ACC112 (cell line): Measurements from ENCODE around the gene LPAR1.
A peak's percentile ranks its signal among the peaks of the same experiment; 100 is the strongest.

Experiments used
- H2AFZ ChIP-seq: fragments of 200-600 bp; sonication (generic); one replicate; pipeline ENCODE4 v1.6.0; 2017; ENCODE audit warnings: antibody characterized with exemption, low read length; ENCODE audit not compliant: unreplicated experiment
- H3K27ac ChIP-seq: fragments of 200-600 bp; sonication (generic); 2 replicates; pipeline ENCODE4 v1.5.1; 2014; ENCODE audit warnings: low read depth, mild to moderate bottlenecking, antibody characterized with exemption, low read length, moderate library complexity
- H3K27me3 ChIP-seq: fragments of 200-600 bp; sonication (generic); 2 replicates; pipeline ENCODE4 v1.6.1; 2014; ENCODE audit warnings: mild to moderate bottlenecking, antibody characterized with exemption, low read length, moderate library complexity, mixed read lengths; ENCODE audit not compliant: insufficient read depth
- H3K36me3 ChIP-seq: fragments of 200-600 bp; sonication (generic); 2 replicates; pipeline ENCODE4 v1.6.1; 2016; ENCODE audit warnings: mild to moderate bottlenecking, antibody characterized with exemption, low read length, moderate library complexity, mixed read lengths; ENCODE audit not compliant: insufficient read depth
- H3K4me1 ChIP-seq: fragments of 200-600 bp; sonication (generic); one replicate; pipeline ENCODE4 v1.6.1; 2016; ENCODE audit warnings: low read length, mixed read lengths; ENCODE audit not compliant: insufficient read depth, unreplicated experiment, control insufficient read depth
- H3K4me3 ChIP-seq: fragments of 200-600 bp; sonication (generic); 2 replicates; pipeline ENCODE4 v1.5.1; 2014; ENCODE audit warnings: mild to moderate bottlenecking, low read depth, low read length
- H3K79me2 ChIP-seq: fragments of 200-600 bp; sonication (generic); one replicate; pipeline ENCODE4 v1.6.0; 2016; ENCODE audit warnings: low read length; ENCODE audit not compliant: control insufficient read depth, unreplicated experiment, insufficient read depth

LPAR1 gene

DNA sequence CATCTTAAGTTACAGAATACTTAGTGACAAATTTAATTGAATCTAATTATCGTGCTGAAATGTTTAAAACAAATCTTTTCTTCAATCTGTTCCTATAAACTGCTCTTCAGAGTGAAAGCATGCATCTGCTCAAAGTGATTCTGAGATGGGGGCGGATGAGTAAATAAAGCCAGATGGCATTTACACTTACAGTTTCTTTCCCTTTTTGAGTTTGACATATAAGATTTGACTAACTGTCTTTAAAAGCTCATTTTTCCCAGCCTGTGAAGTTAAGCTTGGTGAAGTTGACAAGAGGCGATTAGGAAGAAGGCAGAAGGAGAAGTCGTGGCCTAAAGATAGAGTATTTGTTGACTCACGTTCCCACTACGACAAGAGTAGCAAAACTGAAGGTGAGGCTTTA, 137.4 kb downstream of the LPAR1 start:
- peak overlapping the region; percentile 37 for H3K4me3 ChIP-seq
- H2AFZ ChIP-seq, result no peak overlapping the region
- peaks cover 46% of the 10 kb centered on the region for H3K36me3 ChIP-seq
- peaks cover 79% of the 10 kb centered on the region for H3K79me2 ChIP-seq
- no peaks in the 10 kb centered on the region for H3K27me3 ChIP-seq
- peaks cover 44% of the 10 kb centered on the region for H3K4me1 ChIP-seq
- H3K27ac ChIP-seq, result peak overlapping the region; percentile 89

DNA sequence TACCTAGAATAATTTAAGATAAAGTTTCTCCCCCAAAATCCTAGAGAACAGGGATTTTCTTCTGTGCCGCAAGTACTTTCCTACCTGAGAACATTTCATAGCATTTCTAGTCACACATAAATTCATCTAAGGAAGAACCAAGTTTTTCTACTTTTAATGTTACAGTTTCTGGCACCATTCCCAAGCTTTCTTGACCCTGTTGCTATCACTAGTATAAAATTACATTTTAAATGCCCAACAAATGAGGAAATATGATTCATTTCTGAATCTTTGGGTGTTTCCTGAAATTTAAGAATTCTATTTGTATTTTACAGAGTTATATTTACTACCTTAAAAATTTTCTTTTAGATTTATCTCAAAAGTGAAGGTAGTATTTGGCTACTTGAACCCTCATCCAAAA, 137.8 kb downstream of the LPAR1 start:
- peak overlapping the region; percentile 37 for H3K4me3 ChIP-seq
- peaks cover 49% of the 10 kb centered on the region for H3K4me1 ChIP-seq
- peak overlapping the region; percentile 89 for H3K27ac ChIP-seq
- H2AFZ ChIP-seq, result no peak overlapping the region
- H3K27me3 ChIP-seq, result no peaks in the 10 kb centered on the region
- peaks cover 43% of the 10 kb centered on the region for H3K36me3 ChIP-seq
- peaks cover 77% of the 10 kb centered on the region for H3K79me2 ChIP-seq

DNA sequence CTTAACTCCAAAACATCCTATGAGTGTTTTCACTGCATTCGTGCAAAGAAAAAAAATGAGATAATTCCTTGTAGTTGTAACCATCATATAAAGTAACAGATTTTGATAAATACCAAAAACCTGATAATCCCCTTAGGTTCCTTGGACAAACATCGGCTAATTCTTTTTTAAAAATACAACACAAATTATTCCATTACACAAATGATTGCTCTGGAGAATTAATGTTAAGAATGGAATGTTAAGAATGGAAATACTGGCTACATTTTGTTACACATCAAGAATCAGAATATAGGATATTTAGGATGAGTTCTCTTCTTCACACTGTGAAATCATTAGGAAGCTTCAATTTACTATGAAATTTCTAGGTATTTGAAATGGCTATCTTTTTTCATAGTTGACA, 139.4 kb downstream of the LPAR1 start:
- Histone ChIP-seq H2AFZ (no peak overlapping the region), H3K4me3 (peak overlapping the region; percentile 6; the same call in 1 of the 2 replicates), H3K27ac (peak overlapping the region; percentile 89), H3K79me2 (peaks cover 80% of the 10 kb centered on the region), H3K4me1 (peaks cover 50% of the 10 kb centered on the region), H3K27me3 (no peaks in the 10 kb centered on the region), H3K36me3 (peaks cover 37% of the 10 kb centered on the region)

DNA sequence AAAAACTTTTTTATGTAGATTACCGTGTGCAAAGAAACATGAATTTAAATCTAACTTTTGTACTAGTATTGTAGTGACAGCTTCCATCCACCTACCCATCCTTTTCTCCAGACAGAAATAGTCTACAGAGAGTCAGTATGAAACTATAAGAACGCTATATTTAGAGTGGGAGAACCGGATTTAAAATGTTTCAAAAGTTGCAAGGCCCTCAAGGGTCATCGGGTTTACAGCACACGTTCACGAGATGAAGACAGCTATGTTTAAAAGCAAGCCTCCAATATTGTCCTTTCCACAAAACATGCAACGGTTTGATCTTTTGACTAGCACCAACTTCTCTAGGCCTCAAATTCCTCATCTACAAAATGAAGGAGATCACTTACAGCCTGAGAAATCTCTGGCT, 139.9 kb downstream of the LPAR1 start:
- peak overlapping the region; percentile 26 for H2AFZ ChIP-seq
- peak overlapping the region; percentile 89 for H3K27ac ChIP-seq
- peak overlapping the region; percentile 6; the same call in 1 of the 2 replicates for H3K4me3 ChIP-seq
- peaks cover 32% of the 10 kb centered on the region for H3K36me3 ChIP-seq
- H3K79me2 ChIP-seq, result peaks cover 75% of the 10 kb centered on the region
- no peaks in the 10 kb centered on the region for H3K27me3 ChIP-seq
- peaks cover 50% of the 10 kb centered on the region for H3K4me1 ChIP-seq

DNA sequence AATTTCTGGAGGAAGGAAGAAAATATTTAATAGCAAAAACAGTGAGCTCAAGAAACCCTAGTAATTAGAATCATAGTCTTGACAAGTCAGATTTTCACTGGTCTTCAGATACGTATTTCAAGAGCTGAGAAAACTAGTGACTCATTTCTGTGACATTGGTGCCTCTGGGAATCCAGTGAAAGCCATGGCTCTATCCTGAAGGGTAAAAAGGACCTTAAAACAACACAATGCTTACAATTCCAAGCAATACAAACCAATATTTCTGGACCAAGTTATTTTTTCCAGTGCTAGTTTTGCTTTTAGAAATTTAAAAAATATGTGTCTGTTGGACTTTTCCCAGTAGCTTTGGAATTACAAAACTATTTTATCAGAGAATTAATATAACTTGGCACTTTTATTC, 140.3 kb downstream of the LPAR1 start:
- Histone ChIP-seq H3K79me2 (peaks cover 70% of the 10 kb centered on the region), H2AFZ (peak overlapping the region; percentile 45), H3K36me3 (peaks cover 28% of the 10 kb centered on the region)

DNA sequence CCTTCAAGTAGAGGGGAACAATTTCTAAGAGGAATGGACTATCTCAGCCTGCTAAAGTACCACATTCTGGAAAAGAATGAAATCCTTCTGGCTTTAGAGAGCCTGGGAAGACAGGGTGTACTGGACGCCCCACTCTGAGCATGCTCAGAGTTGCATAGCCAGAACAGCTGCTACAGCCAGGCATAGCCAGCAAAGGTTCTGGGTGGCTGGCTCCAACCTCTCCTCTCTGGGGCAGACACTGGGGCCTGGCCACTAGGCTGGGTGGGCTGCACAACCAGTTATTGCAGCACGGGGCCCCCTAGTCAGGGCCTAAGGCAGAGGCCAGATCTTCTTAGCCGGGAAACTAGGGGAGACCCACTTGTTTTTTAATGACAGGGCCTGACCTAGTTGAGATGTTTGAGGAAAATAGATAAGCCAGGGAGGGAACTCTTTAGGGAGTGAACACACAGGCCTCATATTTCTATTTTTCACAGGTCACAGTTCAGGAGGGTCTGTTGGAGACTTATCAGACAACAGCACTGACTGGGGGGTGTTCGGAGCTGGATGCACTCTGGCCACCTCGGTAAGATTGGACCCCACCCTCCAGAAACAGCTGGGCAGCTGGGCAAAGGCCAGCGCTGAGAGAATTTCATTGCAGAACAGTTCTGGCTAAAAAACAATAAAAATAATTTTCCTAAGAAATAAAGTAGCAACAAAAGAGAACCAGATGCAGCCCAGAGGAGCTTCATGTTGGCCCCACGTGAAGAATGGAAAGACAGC, 142.9 kb downstream of the LPAR1 start:
- Histone ChIP-seq H3K27me3 (no peaks in the 10 kb centered on the region), H3K4me3 (no peak overlapping the region), H3K4me1 (peaks cover 62% of the 10 kb centered on the region), H3K79me2 (peaks cover 58% of the 10 kb centered on the region), H3K27ac (peak overlapping the region; percentile 12; the same call in 1 of the 2 replicates), H3K36me3 (peaks cover 13% of the 10 kb centered on the region), H2AFZ (no peak overlapping the region)

More for the DNA sequence above, 140.3 kb downstream of the LPAR1 start:
- Histone ChIP-seq H3K27ac (peak overlapping the region; percentile 89), H3K4me1 (peaks cover 50% of the 10 kb centered on the region), H3K4me3 (peak overlapping the region; percentile 6; the same call in 1 of the 2 replicates), H3K27me3 (no peaks in the 10 kb centered on the region)

DNA sequence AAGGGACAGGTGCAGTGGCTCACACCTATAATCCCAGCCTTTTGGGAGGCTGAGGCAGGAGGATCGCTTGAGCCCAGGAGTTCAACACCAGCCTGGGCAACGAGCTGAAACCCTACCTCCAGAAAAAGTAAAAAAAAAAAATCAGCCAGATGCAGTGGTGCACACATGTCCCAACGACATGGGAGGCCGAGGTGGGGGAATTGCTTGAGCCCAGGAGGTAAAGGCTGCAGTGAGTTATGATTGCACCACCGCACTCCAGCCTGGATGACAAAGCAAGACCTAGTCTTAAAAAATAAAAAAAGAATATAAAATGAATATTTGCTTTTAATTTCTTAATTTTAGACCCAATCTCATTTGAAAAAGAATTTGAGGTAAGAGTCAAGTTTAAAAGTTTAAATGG, 143.5 kb downstream of the LPAR1 start:
- Histone ChIP-seq H3K27ac (peak overlapping the region; percentile 12; the same call in 1 of the 2 replicates), H3K4me3 (no peak overlapping the region), H3K36me3 (peaks cover 13% of the 10 kb centered on the region), H3K27me3 (no peaks in the 10 kb centered on the region), H3K4me1 (peaks cover 62% of the 10 kb centered on the region), H3K79me2 (peaks cover 60% of the 10 kb centered on the region), H2AFZ (no peak overlapping the region)

DNA sequence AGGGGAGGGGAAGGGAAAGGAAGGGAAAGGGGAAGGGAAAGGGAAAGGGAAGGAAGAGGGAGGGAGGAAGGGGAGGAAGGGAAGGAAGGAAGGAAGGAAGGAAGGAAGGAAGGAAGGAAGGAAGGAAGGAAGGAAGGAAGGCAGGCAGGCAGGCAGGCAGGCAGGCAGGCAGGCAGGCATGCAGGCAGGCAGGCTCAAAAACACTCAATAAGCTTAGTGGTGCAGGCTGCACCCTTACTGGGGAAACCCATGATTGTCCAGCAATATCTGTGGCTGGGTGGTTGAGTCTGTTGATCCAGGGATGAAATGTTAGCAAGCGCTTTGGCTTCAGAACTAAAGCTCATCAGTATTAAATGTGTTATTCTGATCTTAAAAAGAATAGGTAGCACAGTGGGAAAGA, 145.6 kb downstream of the LPAR1 start:
- Histone ChIP-seq H3K4me3 (no peak overlapping the region), H3K79me2 (peaks cover 54% of the 10 kb centered on the region), H3K36me3 (peaks cover 13% of the 10 kb centered on the region), H2AFZ (no peak overlapping the region), H3K27me3 (no peaks in the 10 kb centered on the region), H3K27ac (peak overlapping the region; percentile 91), H3K4me1 (peaks cover 56% of the 10 kb centered on the region)

DNA sequence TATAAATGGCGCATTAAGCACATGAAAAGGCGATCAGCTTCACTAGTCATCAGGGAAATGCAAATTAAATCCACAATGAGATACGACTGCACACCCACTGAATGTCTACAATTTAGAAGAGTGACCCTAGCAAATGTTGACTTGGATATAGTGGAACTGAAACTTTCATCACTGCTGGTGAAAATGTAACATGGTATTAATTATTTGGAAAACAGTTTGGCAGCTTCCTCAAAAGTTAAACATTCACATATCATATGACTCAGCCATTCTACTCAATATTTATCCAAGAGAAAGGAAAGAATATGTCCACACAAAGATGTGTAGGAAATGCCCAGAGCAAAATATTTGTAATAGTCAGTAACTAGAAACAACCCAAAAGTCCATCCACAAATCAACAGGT, 146.5 kb downstream of the LPAR1 start:
- Histone ChIP-seq H3K27ac (peak overlapping the region; percentile 91), H3K27me3 (no peaks in the 10 kb centered on the region), H3K36me3 (peaks cover 7% of the 10 kb centered on the region; the same call in 1 of the 2 replicates), H3K4me3 (peak overlapping the region; percentile 38), H3K79me2 (peaks cover 49% of the 10 kb centered on the region), H3K4me1 (peaks cover 58% of the 10 kb centered on the region), H2AFZ (no peak overlapping the region)

DNA sequence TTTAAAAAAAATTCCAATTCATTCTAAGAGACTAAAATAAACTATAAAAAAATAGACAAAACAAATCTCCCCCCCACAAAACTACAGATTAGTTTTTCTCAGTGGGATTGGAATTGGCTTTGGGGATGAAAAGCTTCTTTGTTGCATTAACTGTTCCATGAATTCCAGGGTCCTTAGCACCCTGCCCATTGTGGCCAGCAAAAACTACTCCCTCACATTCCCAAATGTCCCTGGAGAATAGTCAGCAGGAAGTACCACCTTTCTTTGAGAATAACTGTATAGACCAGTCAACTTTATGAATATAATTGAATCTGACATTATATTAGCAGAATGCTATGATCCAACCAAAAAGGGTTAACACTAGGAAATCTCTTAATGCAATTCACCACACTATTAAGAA, 147.9 kb downstream of the LPAR1 start:
- Histone ChIP-seq H3K79me2 (peaks cover 48% of the 10 kb centered on the region), H3K4me1 (peaks cover 56% of the 10 kb centered on the region), H3K27ac (peak overlapping the region; percentile 91), H3K27me3 (no peaks in the 10 kb centered on the region), H3K4me3 (no peak overlapping the region), H2AFZ (no peak overlapping the region), H3K36me3 (0 out of 2 replicates have a peak, but pooled peaks cover 3% of the 10 kb centered on the region)

DNA sequence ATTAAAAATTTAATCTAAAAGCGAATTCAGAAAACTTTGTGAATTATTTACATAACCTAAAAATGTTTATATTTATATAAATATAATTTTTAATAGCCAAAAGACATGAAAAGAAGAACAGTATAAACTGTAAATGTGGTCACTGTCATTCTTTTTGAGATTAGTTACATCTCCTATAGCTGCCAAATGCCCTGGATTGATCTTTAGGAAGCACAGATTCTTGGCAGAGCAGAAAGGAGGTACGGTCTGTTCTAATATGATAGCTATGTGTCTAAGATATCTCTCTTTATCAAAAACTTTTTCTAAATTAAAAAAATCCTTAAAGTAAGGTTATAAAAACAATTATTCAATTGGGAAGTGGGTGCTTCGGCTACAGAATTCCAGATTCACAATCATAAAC, 151.0 kb downstream of the LPAR1 start:
- Histone ChIP-seq H3K36me3 (0 out of 2 replicates have a peak, but pooled peaks cover 6% of the 10 kb centered on the region), H3K27me3 (no peaks in the 10 kb centered on the region), H3K4me3 (no peak overlapping the region), H2AFZ (no peak overlapping the region), H3K27ac (peak overlapping the region; percentile 96), H3K79me2 (peaks cover 49% of the 10 kb centered on the region), H3K4me1 (peaks cover 53% of the 10 kb centered on the region)
